ENCODE data around the gene C6orf132.
"Not testable (repeated sequence)": the region's sequence is repeated elsewhere in the genome, so short reads cannot be mapped to it uniquely, and the experiment has no call there.

Gene C6orf132

DNA sequence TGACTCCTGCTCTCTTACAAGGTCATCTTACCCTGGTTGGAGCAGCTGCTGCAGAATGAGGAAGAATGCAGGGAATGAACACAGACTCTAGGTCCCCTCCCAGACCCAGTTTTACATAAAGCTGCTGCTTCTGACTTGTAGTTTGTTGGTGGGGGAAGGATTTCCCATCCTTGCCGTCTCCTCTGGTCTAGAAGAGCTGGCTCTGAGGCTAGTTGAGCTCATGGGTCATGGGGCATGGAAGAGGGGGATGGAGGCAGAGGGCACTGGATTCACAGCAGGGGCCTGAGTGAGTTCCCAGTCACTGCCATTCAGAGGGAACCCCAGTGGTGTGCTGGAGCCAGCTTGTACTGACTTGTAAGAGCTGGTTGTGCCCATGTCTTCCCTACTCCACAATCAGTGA is 21.6 kb upstream of the C6orf132 start:
- no peak for DNase-seq (ENCODE audit: extremely low read depth in 1 of 2, low read depth in 1 of 2)

DNA sequence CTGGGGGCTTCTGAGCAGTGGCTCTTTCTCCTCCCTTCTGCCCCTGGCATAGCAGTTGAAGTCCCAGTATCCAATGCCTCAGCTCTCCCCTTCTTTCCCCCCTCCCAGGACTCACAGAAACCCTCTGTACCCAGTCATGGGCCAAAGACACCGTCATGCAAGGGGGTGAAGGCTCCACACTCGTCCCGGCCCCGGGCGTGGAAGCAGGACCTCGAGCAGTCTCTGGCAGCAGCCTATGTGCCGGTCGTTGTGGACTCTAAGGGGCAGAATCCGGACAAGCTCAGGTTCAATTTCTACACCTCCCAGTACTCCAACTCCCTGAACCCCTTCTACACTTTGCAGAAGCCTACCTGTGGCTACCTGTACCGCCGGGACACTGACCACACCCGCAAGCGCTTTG is 20.4 kb upstream of the C6orf132 start:
- DNase-seq (ENCODE audit: extremely low read depth in 1 of 2, low read depth in 1 of 2), result no peak

DNA sequence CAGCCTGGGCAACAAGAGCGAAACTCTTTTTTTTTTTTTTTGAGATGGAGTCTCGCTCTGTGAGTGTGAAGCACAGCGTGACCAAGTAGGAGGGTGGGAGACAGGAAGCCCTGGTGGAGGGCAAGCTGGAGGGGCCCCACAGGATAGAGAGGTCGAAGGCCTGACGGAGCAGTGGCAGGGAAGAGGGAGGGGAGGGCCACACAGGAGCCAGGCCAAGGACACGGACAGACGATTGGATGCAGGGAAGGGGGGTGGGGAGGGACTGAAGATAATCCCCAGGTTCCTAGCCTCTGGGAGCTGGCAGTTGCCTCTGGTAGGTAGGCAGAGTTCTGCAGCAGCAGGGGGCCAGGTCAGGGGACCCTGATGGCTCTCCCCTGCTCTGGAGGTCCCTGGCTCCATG is 20.0 kb upstream of the C6orf132 start:
- no peak for DNase-seq (ENCODE audit: extremely low read depth in 1 of 2, low read depth in 1 of 2)

DNA sequence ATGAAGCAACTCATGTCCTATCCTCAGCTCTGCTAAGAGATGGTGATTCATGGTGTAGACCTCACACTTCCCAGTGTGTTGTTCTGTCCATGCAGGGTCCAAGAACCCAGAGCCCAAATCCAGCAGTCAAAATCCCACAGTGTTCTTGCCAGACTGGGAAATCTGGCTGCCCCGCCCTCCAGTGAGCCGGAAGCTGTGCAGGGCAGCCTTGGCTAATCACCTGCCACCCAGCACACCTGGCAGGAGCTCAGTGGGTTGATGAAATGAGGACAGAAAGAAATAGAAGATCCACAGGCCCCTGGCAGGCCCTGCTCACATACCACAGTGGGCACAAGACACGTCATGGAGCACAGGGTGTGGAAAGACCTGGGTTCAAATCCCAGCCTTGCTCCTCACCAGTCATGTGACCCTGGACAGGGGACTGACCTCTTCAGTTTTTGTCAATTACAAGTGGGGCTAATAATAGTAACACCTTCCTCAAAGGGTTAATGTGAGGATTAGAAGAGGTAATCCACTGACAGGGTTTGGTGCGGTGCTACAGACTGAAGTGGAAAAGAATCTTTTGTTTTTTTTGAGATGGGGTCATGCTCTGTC is 17.1 kb upstream of the C6orf132 start:
- no peak for DNase-seq (ENCODE audit: extremely low read depth in 1 of 2, low read depth in 1 of 2)

DNA sequence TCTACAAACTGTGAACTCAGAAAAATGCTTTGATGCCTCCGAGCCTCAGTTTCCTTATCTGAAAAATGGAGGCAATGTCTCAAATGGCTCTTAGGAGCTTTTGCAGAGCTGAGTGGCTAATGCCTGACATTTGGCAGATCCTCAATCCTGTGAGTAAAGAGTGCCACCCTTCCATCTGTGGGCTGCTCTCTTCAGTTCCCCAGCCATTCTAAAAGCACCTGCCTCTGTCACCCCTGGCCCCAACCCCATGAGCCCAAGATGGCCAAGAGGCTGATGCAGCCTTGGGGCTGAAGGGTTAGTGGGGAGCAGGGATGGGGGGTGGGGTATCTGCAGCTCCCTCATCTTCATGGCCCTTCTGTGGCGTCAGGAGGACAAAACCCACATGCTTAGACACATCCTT is 16.2 kb upstream of the C6orf132 start:
- no peak for DNase-seq (ENCODE audit: extremely low read depth in 1 of 2, low read depth in 1 of 2)

DNA sequence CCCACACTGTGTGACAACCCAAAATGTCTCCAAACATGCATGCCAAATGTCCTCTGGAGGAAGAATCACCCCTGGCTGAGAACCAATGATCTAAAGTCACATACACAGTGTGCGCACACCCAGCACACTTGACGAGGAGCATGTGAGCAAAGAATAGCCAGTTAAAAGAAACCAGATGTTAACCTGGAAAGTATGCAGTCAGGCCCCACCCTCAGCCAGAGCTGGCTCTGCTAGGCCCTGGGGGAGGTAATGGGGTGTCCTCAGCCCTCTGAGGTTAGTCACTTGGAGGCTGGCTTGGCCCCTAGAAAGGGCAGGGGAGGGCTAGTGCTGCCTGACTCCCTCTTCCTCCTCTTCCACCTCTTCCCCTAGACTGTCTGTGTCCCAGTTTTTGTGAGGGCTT is 15.6 kb upstream of the C6orf132 start:
- DNase-seq (ENCODE audit: extremely low read depth in 1 of 2, low read depth in 1 of 2), result no peak

DNA sequence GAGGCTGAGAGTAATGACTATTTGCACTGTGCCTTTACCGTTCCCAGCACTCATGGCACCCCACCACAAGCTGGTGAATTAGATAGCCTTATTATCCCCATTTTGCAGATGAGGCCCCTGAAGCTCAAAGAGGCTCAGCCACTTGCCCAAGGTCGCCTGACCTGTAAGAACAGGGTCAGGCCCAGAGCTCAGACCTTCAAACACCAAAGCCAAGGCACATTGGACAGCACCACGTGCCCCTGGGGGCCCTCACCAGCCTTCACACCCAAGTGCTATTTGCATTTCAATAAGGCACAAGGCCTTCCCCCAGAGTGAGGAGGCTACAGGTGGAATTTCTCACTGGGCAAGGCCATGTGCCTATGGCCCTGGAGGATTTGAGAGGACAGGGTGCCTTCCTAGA is 14.2 kb upstream of the C6orf132 start:
- no peak for DNase-seq (ENCODE audit: extremely low read depth in 1 of 2, low read depth in 1 of 2)

DNA sequence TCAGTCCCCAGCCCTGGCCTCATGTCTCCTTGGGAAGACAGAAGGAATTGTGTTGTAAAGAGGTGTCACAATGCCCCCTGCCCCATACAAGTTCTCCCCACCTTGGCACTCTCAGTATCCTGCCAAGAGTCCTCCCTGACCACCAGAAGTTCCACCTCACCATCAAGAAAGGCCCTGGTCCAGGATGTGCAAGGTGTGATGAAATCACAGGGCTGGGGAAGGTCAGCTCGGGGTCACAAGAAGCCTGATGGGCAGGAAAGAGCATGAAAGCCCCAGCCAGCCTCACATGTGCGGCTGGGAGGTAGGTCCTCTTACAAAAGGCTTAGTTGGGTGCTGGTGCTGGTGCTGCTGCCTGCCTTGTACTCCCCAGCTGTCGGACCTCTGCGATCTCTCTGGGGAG is 12.9 kb upstream of the C6orf132 start:
- no peak for DNase-seq (ENCODE audit: extremely low read depth in 1 of 2, low read depth in 1 of 2)

DNA sequence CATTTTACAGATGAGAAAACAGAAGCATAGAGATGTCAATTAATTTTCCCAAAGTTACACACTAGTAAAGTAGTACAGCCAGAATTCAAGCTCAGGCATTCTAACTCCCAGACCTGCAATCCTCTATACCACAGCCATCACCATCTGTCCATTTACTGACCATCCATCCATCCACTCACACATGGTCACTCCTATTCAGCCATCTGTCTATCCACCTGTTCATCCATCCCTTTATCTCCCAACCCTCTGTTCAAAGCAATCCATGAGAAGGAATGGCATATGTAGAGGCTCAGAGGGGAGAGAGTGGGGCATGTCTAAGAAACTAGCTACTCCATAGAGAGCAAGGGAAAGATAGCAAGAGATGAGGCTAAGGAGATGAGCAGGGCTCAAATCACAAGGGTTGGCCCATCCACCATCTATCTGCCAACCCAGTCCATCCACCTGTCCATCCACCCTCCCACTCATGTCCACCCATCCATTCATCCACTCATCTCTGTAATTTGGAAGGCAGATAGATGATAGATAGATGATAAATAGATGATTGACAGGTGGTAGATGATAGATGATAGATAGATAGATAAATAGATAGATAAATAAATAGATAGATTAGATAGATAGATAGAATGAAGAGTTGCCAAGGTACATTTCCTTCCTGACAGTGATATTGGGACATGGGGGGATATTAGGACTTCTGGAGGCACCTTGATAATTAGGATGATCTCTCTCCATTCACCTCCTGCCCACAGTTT is 12.2 kb upstream of the C6orf132 start:
- no peak for DNase-seq (ENCODE audit: extremely low read depth in 1 of 2, low read depth in 1 of 2)

DNA sequence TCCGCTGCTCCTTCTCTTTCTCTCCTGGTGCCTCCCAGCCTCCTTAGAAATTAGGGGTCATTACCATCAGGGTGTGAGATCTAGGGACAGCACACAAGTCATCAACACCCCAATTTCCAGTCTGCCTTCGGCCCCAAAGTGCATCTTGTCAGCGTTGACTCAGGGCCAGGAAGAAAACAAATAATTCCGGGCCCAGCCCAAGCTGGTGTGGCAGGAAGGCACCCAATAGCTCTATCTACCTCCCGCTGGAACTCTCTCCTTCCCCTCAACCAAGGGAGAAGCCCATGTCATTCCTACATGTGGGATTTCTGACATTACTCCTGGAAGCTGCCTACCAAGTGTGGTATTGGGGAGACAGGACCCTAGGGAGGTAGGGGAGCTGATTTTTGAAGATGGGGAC is 11.5 kb upstream of the C6orf132 start:
- DNase-seq (ENCODE audit: extremely low read depth in 1 of 2, low read depth in 1 of 2), result no peak

DNA sequence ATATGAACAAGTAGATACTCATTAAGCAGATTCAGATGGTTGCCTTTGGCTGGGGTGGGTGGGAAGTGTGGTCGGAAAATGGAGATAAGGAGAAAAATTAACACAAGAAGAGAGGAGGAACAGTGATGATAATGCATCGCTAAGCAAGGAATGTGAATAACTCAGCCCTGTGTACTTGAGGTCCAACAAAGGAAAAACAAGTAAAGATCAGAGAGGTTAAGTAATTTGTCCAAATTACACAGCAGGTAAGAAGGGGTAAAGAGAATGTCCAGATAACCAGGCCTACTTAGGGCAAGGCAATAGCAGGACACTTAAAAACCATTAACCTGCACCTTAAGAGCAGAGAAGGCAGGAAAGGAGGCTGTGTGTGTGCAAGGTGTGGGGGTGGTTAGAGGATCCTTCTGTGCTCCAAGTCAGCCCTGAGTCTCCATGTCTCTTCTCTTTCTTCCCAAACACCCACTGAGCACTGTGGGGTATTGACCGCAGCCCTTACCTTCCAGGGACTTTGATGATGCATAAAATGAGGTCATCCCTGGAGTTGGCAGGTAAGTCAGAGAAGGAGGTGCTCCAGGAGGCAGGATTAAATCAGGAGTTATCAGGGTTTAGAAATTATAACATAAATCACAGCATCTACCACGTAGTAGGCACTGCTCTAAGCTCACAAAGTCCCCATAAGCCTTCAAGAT is 10.3 kb upstream of the C6orf132 start:
- DNase-seq (ENCODE audit: extremely low read depth in 1 of 2, low read depth in 1 of 2), result not testable (repeated sequence)

DNA sequence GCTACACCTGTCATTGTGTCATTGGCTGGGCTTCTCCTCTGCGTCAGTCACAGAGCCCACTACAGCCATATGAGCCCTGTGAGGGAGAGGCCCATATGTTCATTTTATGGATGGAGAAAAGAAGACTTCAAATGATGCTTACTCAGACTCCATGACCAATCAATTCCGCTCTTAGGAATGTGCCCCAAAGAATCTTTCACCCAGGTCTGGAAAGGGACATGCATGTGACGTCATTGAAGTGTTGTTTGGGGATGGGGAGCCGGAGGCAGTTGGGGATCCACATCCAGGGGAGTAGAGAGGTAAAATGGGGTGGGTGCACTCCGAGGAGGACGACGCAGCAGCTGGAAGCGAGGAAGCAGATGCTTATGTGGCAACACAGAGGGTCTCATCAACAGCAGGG is 9.6 kb upstream of the C6orf132 start:
- no peak for DNase-seq (ENCODE audit: extremely low read depth in 1 of 2, low read depth in 1 of 2)

DNA sequence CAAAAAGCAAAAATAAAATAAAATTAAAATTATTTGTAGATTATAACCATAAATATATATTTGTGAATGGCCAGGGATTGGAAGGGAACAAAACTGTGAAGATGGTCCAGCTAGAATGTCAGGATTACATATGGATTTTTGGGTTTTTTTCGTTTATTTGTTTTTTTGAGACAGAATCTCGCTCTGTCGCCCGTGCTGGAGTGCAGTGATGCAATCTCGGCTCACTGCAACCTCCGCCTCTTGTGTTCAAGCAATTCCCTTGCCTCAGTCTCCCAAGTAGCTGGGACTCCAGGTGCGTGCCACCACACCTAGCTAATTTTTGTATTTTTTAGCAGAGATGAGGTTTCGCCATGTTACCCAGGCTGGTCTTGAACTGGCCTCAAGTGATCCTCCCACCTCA is 7.8 kb upstream of the C6orf132 start:
- DNase-seq (ENCODE audit: extremely low read depth in 1 of 2, low read depth in 1 of 2), result no peak

DNA sequence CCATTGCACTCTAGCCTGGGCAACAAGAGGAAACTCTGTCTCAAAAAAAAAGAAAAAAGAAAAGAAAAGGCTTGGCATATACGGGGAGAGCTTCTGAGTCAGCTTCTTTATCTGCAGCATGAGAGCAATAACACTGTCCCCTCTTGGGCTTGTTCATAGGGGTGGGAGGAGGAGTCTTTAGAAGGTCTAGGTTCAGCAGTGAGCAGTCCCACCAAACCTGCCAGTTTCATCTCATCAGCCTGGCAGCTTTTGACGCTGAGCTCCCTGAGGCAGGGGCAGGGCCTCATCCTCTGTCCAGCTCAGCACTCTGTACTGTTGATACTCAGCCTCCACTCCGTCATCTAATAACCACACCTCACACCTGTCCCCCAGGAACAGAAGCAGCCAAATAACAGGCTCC is 5.6 kb upstream of the C6orf132 start:
- DNase-seq (ENCODE audit: extremely low read depth in 1 of 2, low read depth in 1 of 2), result no peak

DNA sequence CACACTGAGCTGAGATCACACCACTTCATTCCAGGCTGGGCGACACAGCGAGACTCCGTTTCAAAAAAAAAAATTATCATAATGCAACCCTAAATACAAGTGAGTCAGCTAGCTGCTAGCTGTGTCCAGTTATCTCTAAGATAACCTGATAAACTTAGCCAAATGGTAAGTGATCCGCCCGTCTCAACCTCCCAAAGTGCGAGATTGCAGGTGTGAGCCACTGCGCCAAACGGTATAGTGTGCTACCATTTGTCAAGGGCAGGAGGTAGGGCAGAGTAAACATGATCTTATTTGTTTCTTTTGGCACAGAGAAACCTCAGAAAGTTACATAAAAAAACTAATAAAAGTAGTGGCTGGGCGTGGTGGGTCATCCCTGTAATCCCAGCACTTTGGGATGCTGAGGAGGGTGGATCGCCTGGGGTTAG is 4.7 kb upstream of the C6orf132 start:
- no peak for DNase-seq (ENCODE audit: extremely low read depth in 1 of 2, low read depth in 1 of 2)

DNA sequence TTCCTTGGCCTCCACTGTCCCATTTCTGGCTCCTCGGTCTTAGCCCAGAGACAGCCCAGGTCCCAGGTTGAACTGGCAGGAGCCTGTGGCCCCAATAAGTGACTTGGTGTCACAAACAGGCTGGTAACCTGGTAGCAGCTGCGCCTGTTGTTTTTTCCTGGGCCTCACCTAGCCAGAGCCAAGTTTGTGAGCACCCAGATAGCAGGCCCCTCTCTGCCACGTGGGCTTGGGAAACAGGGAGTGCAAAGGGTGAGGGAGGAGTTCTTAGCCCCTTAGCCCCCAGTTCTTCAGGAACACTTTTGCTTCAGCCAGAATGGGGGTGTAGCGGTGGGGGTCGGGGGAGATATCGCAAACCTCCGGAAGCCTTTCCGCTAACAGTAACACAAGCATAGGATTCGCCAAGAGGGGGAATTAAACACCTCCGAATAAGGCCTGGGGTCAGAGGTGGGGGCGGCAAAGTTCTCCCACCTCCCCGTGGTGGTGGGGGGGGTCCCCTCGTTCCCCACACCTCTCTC is 760 bp downstream of the C6orf132 start:
- DNase-seq (ENCODE audit: extremely low read depth in 1 of 2, low read depth in 1 of 2), result no peak

DNA sequence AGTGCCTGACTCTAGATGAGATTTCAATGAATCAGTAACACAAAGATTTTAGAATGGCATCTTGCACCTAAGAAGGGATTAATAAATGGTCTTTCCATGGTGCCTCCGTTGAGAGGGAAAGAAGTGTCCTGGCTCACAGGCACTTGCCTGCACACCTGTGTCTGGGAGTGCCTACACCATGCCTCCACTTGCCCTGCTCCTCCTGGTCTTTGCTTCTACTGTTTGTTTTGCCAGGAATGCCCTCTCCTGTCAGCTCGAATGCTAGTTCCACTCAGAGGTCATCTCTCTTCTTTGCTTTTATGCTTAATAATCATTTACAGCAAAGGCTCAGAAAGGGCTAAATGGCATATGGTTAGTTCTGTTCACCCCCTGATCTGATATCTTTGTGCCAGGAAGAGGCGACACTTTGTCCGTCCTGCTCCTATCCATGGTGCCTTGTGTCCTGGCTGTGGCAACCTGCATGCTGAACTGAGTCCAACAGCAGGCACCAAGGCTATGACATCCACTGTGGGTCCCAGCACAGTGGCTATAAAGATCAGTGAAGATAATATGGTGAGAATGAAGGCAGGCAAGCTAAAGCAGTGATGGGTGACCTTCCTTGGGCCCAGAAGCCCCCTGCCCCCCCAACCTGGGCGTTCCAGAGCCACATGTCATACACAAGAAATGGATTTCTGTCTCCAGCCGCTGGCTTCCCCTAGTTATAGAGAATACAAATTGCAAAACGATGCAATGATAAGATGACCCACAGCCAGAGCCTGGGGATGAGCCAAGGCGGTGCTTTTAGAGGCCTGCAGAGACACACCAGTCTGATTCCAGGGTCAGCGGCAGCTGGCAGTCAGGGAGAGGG is 1.4 kb downstream of the C6orf132 start:
- no peak for DNase-seq (ENCODE audit: extremely low read depth in 1 of 2, low read depth in 1 of 2)

DNA sequence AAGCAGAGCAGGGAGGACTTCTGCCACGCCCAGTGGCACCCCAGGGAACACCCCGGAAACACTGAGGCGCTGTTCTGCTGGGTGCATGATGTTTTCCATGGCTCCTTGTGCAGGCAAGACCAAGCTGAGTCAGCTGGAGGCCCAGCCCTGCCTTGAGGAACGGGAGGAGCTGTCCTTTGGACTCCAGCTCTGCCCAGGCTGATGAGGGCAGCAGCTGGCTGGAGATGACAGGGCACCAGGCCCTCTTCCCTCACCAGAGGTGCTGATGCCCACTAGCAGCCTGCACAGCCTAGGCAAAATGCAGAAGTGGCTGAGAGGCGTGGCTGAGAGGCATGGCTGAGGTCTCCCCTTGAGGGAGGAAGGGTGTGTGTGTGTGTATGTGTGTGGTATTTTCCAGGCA is 2.4 kb downstream of the C6orf132 start:
- no peak for DNase-seq (ENCODE audit: extremely low read depth in 1 of 2, low read depth in 1 of 2)

DNA sequence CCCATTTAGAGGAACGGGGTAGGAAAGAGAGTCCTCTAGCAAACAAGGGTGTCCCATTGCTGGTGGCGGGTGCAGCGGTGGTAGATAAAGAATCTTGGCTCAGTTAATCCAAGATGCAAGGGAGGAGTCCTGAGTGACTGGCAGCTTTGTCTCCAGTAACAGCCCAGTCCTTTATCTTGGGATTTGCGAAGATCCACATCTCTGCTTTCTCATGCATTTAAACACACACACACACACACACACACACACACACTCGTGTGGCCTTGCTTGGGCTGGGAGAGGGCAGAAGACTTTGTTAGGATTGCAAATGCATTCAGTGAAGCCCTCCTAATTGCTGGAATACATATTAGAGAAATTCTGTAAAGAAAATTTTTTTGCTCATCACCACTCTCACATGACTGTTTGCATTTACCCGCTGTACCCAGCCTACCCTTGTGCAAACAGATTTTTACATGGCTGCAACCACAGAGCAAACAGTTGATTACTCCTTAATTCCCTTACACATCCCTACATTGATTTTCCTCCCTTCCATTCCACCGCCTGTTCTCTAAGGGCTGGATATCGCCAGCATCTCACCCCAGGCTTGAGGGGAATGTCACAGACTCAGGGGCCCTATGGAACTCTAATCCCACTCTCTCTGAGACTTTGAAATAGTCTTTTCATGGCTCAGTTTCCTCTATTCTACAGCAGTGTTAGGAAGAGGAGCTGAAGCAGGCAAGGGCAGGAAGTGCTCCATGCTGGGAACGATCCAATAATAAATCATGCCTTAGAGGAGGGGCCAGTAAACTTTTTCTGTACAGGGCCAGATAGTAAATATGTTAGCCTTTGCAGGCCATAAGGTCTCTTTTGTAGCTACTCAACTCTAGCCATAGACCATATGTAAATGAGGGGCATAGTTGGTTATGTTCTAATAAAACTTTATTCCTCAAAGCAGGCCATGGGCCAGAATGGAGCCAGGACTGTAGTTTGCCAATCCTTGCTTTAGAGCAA is 3.5 kb downstream of the C6orf132 start:
- no peak for DNase-seq (ENCODE audit: extremely low read depth in 1 of 2, low read depth in 1 of 2)

DNA sequence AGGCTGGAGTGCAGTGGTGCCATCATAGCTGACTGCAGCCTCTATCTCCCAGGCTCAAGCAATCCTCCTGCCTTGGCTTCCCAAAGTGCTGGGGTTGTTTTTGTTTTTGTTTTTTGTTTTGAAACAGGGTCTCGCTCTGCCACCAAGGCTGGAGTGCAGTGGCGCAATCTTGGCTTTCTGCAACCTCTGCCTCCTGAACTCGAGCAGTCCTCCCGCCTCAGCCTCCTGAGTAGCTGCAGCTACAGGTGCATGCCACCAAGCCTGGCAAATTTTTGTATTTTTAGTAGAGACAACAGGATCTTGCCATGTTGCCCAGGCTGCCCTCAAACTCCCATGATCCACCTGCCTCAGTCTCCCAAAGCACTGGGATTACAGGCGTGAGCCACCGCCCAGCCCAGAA is 4.2 kb downstream of the C6orf132 start:
- DNase-seq (ENCODE audit: extremely low read depth in 1 of 2, low read depth in 1 of 2), result no peak

Data from stimulated activated CD8-positive, alpha-beta memory T cell treated with anti-CD3 and anti-CD28 coated beads, Interleukin-7, amount 100 ng/mL, for 48 hours (primary cell).